Activated CD8-positive, alpha-beta T cell treated with anti-CD3 and anti-CD28 coated beads, Interleukin-2, amount 10 ng/mL, durations not matched to agents 7 days and 5 days (primary cell): ENCODE data around the gene ROCK2. TPM values are rescaled to one million over a fixed set of nuclear protein-coding genes. Genes with fewer than 3 reads are reported as not detected.

Experiments
- ATAC-seq: fragments of 150-1000 bp; cut with Tn5 transposase; one replicate; pipeline ENCODE4 v1.10.0; 2021; ENCODE audit warnings: moderate library complexity
- CTCF ChIA-PET: fragments of 350-600 bp; sonication (Branson Sonifier 250); formaldehyde crosslinking; loops from one replicate; lab custom pipeline; 2021; ENCODE audit warnings: antibody characterized with exemption; lab: Charles Lee
- POLR2A ChIA-PET: fragments of 350-600 bp; sonication (Branson Sonifier 250); formaldehyde crosslinking; loops from one replicate; lab custom pipeline; 2021; ENCODE audit warnings: antibody characterized with exemption; lab: Charles Lee
- DNase-seq: peaks from one replicate; pipeline ENCODE4 v3.0.0-alpha.2; 2020
- H3K27ac Mint-ChIP-seq: one replicate; pipeline ENCODE4 v1.8.0; 2021; ENCODE audit warnings: mild to moderate bottlenecking, mixed read lengths
- H3K27me3 Mint-ChIP-seq: one replicate; pipeline ENCODE4 v1.8.0; 2021; ENCODE audit warnings: low read depth, mixed read lengths
- H3K36me3 Mint-ChIP-seq: one replicate; pipeline ENCODE4 v1.8.0; 2021; ENCODE audit warnings: low read depth, mixed read lengths
- H3K4me1 Mint-ChIP-seq: one replicate; pipeline ENCODE4 v1.8.0; 2021; ENCODE audit warnings: low read depth, mixed read lengths
- H3K4me3 Mint-ChIP-seq: one replicate; pipeline ENCODE4 v1.8.0; 2021; ENCODE audit warnings: mild to moderate bottlenecking, mixed read lengths
- H3K9me3 Mint-ChIP-seq: one replicate; pipeline ENCODE4 v1.8.0; 2022; ENCODE audit warnings: mixed read lengths; ENCODE audit not compliant: insufficient read depth
- total RNA-seq, 2 experiments: library from RNA; stranded (reverse); gene quantifications; one replicate each; pipeline ENCODE4 v1.2.3, GENCODE V29; 2021

Gene ROCK2
- total RNA-seq, 2 experiments from 2014 or later, result 14.0 to 14.6 TPM

DNA sequence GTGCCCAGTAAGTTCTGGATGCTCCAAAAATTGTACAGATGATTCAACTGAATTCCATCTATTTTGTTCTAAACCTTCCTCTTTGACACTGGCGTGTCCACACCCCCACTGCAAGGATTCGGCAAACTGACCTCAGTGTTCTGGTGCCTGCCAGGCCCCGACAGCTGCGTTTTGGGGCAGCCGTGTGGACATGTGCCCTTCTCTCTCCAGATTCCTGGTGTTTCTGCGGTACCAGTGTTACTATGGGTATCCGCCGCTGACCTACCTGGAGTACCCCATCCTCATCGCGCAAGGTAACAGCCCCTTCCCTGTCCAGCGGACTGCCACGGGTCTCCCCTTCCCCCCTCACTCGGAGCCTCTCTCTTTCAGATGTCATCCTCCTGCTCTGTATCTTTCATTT is 184.2 kb downstream of the ROCK2 start:
- Mint-ChIP-seq H3K36me3 (no peaks in the 10 kb centered on the region), H3K9me3 (no peaks in the 10 kb centered on the region), H3K27ac (peak overlapping the region; percentile 93), H3K4me1 (peaks cover 26% of the 10 kb centered on the region), H3K27me3 (no peaks in the 10 kb centered on the region), H3K4me3 (no peak overlapping the region)
- ATAC-seq, result no peak
- DNase-seq, result no peak
- ChIA-PET CTCF (interaction anchor here (1.3 to 1.8 kb wide), 2 partner anchors 24 to 328 kb away, joined by 3 to 4 read pairs; no protein-coding TSS in a partner anchor), POLR2A (interaction anchor here (0.6 kb wide), 1 partner anchor 183 kb away, joined by 4 read pairs; no protein-coding TSS in a partner anchor)

DNA sequence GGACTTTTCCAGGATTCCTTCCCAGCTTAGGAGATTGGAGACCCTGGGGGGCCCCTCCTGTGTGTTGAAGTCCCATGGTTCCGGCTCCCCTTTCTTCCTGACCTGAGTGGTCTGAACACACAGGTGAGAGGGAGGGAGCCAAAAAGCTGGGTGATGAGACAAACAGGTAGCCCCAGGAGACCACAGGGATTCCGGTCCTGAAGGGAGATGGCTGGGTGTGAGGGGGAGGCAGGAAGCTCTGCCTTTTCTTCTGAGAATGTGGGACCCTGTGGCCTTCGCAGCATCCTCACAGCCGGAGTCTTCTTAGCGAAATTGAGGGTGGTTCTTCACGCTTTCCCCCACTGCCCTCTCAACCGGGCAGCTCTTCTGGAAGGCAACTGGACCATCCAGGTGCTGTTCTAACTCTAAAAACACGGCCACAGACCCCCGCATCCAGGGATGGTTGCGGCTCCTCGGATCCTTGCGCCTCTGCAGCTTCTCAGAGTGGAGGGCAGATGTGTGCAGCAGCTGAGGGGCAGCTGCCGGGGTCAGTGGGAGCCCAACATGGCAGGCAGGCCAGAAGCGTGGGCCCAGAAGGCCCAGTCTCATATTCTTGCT is 184.8 kb downstream of the ROCK2 start:
- Mint-ChIP-seq H3K9me3 (no peaks in the 10 kb centered on the region), H3K27ac (no peak overlapping the region), H3K4me3 (no peak overlapping the region), H3K36me3 (no peaks in the 10 kb centered on the region), H3K4me1 (peaks cover 26% of the 10 kb centered on the region), H3K27me3 (no peaks in the 10 kb centered on the region)
- DNase-seq, result no peak
- ChIA-PET CTCF (no interaction called here), POLR2A (no interaction called here)
- ATAC-seq, result no peak

DNA sequence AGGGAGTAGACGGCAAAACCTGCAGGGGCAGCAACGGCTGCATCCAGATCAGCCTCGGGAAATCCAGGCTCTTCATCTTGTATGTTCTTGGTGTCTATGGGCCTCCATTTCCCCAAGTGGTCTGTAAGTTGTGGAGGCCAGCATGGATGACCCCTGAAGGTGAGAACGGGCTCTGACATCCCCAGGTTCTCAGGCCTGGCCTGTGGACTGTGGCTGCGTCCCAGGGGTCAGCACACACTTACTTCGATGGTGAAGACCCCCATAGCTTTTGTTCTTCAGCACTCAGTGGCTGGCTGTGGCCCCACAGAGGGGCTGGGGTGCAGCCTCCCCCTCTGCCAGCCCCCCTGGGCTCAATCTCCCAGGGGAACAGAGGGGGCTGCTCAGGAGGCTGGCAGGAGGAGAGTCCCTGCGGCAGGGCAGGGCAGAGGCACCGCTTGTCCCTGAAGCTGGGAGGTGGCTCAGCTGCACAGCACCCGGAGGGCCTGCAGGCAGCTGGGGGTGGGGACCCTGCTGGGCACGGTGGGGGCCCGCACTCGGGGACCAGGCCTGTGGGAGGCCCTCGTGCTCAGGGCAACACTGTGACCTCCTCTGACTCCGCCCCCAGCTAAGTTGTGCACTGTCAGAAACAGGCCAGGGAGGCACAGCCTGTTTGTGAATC is 185.4 kb downstream of the ROCK2 start:
- no peak for DNase-seq
- H3K36me3 Mint-ChIP-seq, result no peaks in the 10 kb centered on the region
- POLR2A ChIA-PET, result interaction anchor here (1.0 kb wide), 1 partner anchor 26 kb away, joined by 3 read pairs; a partner anchor contains a TSS
- H3K4me1 Mint-ChIP-seq, result peaks cover 32% of the 10 kb centered on the region
- no peak overlapping the region for H3K27ac Mint-ChIP-seq
- no peaks in the 10 kb centered on the region for H3K9me3 Mint-ChIP-seq
- H3K4me3 Mint-ChIP-seq, result no peak overlapping the region
- ATAC-seq, result no peak
- H3K27me3 Mint-ChIP-seq, result no peaks in the 10 kb centered on the region
- CTCF ChIA-PET, result no interaction called here

DNA sequence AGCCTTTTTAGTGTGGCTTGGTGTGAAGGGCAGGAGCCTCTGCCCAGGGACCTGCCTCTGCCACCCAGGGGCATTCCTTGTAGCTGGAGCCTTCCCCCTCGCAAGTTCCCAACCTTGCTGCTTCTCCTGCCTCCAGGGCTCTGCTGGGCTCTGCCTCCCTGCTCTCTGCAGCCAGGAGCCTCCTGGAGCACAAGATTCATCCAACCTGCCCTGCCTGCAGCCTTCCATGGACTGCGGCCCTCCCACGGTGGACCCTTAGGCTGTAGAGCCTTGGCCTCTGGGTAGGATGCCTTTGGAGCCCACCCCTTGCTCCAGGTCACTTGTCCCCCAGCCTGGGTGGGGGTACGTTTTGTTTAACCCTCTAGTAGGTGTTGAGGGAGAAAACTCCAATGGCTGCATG is 186.7 kb downstream of the ROCK2 start:
- no peak for DNase-seq
- H3K27ac Mint-ChIP-seq, result no peak overlapping the region
- peaks cover 34% of the 10 kb centered on the region for H3K4me1 Mint-ChIP-seq
- no peaks in the 10 kb centered on the region for H3K36me3 Mint-ChIP-seq
- ATAC-seq, result no peak
- H3K9me3 Mint-ChIP-seq, result no peaks in the 10 kb centered on the region
- ChIA-PET CTCF (no interaction called here), POLR2A (interaction anchor here (0.9 kb wide), 1 partner anchor 346 kb away, joined by 3 read pairs; no protein-coding TSS in a partner anchor)
- H3K4me3 Mint-ChIP-seq, result no peak overlapping the region
- H3K27me3 Mint-ChIP-seq, result no peaks in the 10 kb centered on the region

DNA sequence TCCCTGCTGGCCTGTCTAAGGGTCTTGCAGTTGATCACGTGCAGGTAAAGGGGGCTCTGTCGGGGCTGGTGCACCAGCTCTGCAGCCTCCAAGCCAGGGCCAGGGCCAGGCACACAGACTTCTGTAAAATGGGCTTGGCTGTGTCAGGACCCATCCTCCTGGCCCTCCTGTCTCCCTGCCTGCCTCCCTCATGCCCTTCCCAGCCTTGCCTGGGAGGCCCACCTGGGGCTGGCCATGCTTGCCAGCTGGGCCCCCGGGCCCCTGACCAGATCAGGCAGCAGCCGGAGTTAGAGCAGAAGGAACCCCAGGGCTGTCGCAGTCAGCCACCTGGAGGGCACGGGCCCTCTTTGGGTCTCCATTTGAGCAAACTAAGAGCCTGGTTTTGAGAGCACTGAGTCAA is 187.1 kb downstream of the ROCK2 start:
- no peak for DNase-seq
- ChIA-PET POLR2A (interaction anchor here (0.6 to 0.9 kb wide), 2 partner anchors 345 to 597 kb away, joined by 3 read pairs; no protein-coding TSS in a partner anchor), CTCF (no interaction called here)
- no peaks in the 10 kb centered on the region for H3K36me3 Mint-ChIP-seq
- no peaks in the 10 kb centered on the region for H3K9me3 Mint-ChIP-seq
- H3K27me3 Mint-ChIP-seq, result no peaks in the 10 kb centered on the region
- ATAC-seq, result no peak
- peak overlapping the region; percentile 15 for H3K4me3 Mint-ChIP-seq
- H3K27ac Mint-ChIP-seq, result no peak overlapping the region
- peaks cover 34% of the 10 kb centered on the region for H3K4me1 Mint-ChIP-seq

DNA sequence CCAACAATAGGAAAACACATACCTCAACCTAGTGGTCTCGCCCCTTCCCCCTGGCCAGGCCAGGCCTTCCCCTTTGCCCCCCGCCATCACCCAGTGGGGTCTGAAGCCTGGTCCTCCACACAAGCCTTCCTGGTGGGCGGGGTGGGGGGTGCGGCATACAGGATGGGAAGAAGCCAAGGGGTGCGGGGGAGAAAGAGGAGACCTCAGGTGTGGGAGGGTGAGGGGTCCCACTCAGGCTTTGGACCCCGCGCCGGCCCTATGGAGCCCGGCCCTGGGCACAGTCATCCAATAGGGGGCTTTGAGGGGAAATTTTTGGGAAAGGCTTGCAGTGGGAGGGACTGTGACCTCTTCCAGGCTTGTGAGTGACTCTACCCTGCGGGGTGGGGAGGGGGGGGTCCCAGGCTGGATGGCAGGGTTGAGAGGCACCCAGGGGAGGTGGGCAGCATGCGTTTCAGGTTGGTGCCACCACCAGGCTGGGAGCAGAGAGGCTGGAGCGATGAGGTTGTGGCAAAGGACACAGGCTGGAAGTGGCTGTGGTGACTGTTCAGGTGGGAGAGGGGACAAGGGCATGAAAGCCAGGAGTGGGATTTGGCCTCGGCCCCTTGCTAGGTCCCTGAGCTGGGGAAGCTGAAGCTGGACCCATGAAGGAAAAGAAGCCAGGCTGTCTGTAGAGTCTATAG is 187.9 kb downstream of the ROCK2 start:
- no peak for ATAC-seq
- H3K36me3 Mint-ChIP-seq, result no peaks in the 10 kb centered on the region
- peak overlapping the region; percentile 79 for H3K4me3 Mint-ChIP-seq
- ChIA-PET CTCF (no interaction called here), POLR2A (interaction anchor here (0.9 kb wide), 1 partner anchor 344 kb away, joined by 3 read pairs; no protein-coding TSS in a partner anchor)
- no peak for DNase-seq
- no peak overlapping the region for H3K27ac Mint-ChIP-seq
- peaks cover 28% of the 10 kb centered on the region for H3K4me1 Mint-ChIP-seq
- H3K27me3 Mint-ChIP-seq, result no peaks in the 10 kb centered on the region
- no peaks in the 10 kb centered on the region for H3K9me3 Mint-ChIP-seq

DNA sequence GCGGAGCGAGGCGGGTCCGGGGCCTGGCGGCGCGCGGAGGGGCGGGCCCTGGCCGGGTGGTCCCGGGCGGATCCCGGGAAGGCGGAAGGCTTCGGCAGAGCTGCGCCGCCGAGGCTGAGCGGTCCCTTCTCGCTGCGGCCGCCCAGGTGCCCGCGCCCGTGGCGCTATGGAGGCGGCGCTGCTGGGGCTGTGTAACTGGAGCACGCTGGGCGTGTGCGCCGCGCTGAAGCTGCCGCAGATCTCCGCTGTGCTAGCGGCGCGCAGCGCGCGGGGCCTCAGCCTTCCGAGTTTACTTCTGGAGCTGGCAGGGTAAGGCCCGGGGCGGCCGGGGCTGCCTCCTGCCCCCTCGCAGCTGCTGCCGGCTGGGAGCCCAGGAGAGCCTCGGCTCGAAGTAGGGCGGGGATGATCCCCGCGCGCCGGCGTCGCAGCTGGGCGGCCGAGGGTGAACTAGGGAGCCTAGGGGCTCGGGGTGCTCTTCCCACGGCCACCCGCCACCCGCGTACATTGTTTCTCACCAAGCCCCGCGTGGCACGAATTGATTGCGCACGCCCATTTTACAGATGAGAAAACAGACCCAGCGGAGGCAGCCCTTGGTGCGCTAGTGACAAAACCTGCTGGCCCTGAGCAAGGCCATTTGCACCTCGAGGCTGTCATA is 188.9 kb downstream of the ROCK2 start, which contains the start of gene SLC66A3:
TSS of gene SLC66A3 (plus strand) at position 87 of the 655 bp plus-strand sequence. CDS start at position 167, 80 bp downstream.
- Mint-ChIP-seq H3K27ac (peak within 1 kb of the TSS; percentile 87), H3K4me1 (peaks cover 19% of the 10 kb centered on the region), H3K36me3 (no peaks in the 10 kb centered on the region), H3K4me3 (peak within 1 kb of the TSS; percentile 79), H3K9me3 (no peaks in the 10 kb centered on the region), H3K27me3 (no peaks in the 10 kb centered on the region)
- ChIA-PET CTCF (interaction anchor here (0.9 to 1.7 kb wide), 3 partner anchors 23 to 432 kb away, joined by 3 to 11 read pairs (median 3); a partner anchor contains a TSS), POLR2A (interaction anchor here (0.6 to 1.0 kb wide), 5 partner anchors 23 to 310 kb away, joined by 3 to 4 read pairs (median 4); partner anchors contain the start of genes E2F6 and ROCK2)
- DNase-seq (peak; percentile 80), ATAC-seq (peak; percentile 88)

DNA sequence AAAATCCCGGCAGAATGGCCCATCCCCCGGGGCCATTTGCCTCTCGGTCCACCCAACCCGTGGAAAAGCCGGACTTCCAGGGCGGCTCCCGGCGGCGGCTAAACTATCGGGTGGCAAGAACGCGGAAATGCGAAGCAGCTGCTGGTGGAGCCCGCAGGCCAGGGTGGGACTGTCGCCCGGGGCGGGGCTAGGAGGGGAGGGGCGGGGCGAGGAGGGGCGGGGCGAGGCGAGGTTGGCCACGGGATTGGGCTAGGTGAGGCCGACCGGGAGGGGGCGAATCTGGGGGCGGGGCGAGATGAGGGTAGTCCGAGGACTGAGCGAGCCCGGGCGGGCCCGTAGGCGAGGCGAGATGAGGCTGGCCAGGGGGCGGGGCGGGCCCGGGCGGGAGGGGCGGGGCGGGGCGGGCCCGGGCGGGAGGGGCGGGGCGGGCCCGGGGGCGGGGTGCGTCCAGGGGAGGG is 189.5 kb downstream of the ROCK2 start:
- H3K4me1 Mint-ChIP-seq, result peaks cover 15% of the 10 kb centered on the region
- peak; percentile 98 for DNase-seq
- CTCF ChIA-PET, result interaction anchor here (0.9 to 1.7 kb wide), 3 partner anchors 23 to 433 kb away, joined by 3 to 11 read pairs (median 3); a partner anchor contains a TSS
- H3K9me3 Mint-ChIP-seq, result no peaks in the 10 kb centered on the region
- peak; percentile 95 for ATAC-seq
- H3K36me3 Mint-ChIP-seq, result no peaks in the 10 kb centered on the region
- H3K4me3 Mint-ChIP-seq, result peak overlapping the region; percentile 75
- peak overlapping the region; percentile 87 for H3K27ac Mint-ChIP-seq
- H3K27me3 Mint-ChIP-seq, result no peaks in the 10 kb centered on the region
- POLR2A ChIA-PET, result interaction anchor here (0.6 to 1.0 kb wide), 5 partner anchors 22 to 311 kb away, joined by 3 to 4 read pairs (median 4); partner anchors contain the start of genes E2F6 and ROCK2

DNA sequence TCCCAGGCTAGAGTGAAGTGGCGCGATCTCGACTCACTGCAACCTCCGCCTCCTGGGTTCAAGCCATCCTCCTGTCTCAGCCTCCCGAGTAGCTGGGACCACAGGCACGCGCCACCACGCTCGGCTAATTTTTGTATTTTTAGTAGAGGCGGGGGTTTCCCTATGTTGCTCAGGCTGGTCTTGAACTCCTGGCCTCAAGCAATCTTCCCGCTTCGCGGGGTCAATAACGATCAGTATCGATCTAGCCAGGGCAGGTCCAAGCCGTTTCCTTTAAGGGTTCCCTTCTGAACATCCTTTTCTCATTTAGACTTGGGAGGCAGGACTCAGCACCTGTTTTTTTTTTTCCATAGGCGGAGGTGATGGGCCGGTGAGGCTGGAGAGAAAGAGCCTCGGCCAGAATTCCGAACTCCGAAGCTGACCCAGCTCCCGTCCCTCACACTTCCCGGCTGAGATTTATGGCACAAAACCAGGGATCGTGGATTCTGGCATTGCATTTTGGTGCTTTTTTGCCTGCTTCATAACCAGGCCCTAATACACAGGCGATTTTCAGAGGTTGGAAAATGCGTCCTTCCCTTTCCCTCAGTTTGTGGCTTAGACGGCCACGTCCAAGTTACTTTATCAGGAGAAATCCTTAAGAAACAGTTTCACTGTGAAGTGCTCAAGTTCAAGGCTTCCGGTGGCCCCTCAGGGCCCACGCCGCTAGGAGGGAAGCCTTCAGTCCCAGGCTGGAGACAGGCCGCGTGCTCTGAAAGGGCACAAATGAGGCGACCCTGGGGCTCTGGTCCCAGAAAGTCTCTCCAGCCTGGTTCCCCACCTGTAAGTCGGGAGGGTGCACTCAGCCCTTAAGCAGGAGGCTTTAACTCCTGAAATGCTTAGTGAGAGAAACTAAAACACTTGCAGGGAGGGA is 190.2 kb downstream of the ROCK2 start:
- peak overlapping the region; percentile 75 for H3K4me3 Mint-ChIP-seq
- no peaks in the 10 kb centered on the region for H3K36me3 Mint-ChIP-seq
- H3K27me3 Mint-ChIP-seq, result no peaks in the 10 kb centered on the region
- peak overlapping the region; percentile 87 for H3K27ac Mint-ChIP-seq
- ATAC-seq (peak; percentile 7), DNase-seq (no peak)
- H3K9me3 Mint-ChIP-seq, result no peaks in the 10 kb centered on the region
- ChIA-PET CTCF (interaction anchor here (0.6 to 1.7 kb wide), 3 partner anchors 22 to 434 kb away, joined by 3 to 11 read pairs (median 4); a partner anchor contains a TSS), POLR2A (interaction anchor here (0.6 to 1.0 kb wide), 4 partner anchors 22 to 190 kb away, joined by 3 to 4 read pairs (median 3); partner anchors contain the start of gene ROCK2)
- H3K4me1 Mint-ChIP-seq, result peaks cover 15% of the 10 kb centered on the region

DNA sequence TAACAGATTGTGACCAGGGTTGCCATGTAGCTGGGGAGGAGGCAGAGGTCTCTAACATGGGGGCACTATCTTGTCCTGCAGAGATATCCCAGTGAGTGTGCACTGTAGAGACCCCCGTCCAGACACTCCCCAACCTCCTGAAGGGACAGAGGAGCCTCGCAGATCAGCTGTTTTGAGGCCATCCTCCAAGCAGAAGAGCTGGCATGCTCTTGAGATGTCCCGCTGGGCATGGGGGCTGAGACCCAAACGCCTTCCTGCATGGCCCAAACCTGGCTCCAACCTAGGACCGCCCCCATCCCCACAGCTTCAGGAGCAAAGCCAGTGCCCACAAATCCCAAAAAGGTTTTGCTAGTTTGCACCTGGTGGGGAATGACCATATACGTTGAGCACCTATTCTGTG is 191.8 kb downstream of the ROCK2 start:
- H3K27ac Mint-ChIP-seq, result no peak overlapping the region
- H3K4me3 Mint-ChIP-seq, result no peak overlapping the region
- ATAC-seq (no peak), DNase-seq (no peak)
- ChIA-PET POLR2A (interaction anchor here (0.9 kb wide), 1 partner anchor 20 kb away, joined by 5 read pairs; a partner anchor contains a TSS), CTCF (interaction anchor here (0.9 to 1.5 kb wide), 3 partner anchors 20 to 432 kb away, joined by 3 to 6 read pairs (median 3); a partner anchor contains a TSS)
- H3K9me3 Mint-ChIP-seq, result no peaks in the 10 kb centered on the region
- H3K36me3 Mint-ChIP-seq, result no peaks in the 10 kb centered on the region
- no peaks in the 10 kb centered on the region for H3K27me3 Mint-ChIP-seq
- peaks cover 15% of the 10 kb centered on the region for H3K4me1 Mint-ChIP-seq
